GM10266 (cell line): ENCODE results near the gene PHPT1.
"Not testable (repeated sequence)": the region's sequence is repeated elsewhere in the genome, so short reads cannot be mapped to it uniquely, and the experiment has no call there.

Experiments
- DNase-seq: peaks from one replicate; pipeline ENCODE4 v3.0.0; 2012; ENCODE audit errors: extremely low spot score
- TF ChIP-seq, protein P1 (sequence below): IDR thresholded peaks from 2 replicates; pipeline ENCODE4 v1.5.1; 2012; ENCODE audit warnings: mild to moderate bottlenecking, low read depth; ENCODE audit not compliant: control insufficient read depth, insufficient read depth; ENCODE audit errors: missing control alignments

The PHPT1 gene

DNA sequence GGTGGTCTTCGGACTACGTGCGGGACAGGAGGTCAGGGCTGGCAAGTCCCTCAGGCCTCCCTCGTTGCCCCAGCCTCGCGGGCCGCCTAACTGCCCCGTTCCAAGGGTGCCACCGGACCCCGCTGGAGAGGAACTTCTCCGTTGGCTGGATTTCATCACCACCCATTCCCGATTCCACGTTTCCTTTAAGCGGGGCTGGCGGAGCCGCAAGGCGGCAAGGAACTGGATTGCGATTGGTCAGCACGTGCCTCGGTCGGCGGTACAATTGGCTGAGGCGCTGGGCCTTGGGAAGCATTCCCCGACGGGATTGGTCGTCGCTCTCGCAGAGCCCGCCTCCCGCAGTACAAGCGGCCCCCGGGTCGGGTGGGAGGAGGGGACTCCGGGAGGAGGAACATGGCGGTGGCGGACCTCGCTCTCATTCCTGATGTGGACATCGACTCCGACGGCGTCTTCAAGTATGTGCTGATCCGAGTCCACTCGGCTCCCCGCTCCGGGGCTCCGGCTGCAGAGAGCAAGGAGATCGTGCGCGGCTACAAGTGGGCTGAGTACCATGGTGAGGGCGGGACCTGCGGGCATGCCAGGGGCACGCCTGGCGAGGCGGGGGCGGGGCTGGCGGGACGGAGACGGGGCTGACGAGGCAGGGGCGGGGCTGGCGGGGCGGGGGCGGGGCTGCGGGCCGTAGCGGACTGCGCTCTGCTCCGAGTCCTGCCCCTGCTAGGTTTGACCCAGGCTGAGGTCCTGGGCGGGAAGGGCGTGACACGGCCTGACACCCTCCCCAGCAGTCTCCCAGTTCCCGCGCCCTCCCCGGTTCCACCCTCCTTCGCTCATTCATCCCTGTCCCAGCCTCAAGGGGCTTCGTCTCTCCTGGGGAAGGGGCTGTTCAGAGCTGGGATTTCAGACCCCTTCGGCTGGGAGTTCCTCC is at the start of gene PHPT1:
TSS of gene PHPT1 (plus strand) at position 372 of the 922 bp plus-strand sequence. CDS start at position 394, 22 bp downstream.
- TF ChIP-seq, protein P1, sequence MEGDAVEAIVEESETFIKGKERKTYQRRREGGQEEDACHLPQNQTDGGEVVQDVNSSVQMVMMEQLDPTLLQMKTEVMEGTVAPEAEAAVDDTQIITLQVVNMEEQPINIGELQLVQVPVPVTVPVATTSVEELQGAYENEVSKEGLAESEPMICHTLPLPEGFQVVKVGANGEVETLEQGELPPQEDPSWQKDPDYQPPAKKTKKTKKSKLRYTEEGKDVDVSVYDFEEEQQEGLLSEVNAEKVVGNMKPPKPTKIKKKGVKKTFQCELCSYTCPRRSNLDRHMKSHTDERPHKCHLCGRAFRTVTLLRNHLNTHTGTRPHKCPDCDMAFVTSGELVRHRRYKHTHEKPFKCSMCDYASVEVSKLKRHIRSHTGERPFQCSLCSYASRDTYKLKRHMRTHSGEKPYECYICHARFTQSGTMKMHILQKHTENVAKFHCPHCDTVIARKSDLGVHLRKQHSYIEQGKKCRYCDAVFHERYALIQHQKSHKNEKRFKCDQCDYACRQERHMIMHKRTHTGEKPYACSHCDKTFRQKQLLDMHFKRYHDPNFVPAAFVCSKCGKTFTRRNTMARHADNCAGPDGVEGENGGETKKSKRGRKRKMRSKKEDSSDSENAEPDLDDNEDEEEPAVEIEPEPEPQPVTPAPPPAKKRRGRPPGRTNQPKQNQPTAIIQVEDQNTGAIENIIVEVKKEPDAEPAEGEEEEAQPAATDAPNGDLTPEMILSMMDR, result no peak
- DNase-seq, result peak; percentile 100

GRCh38 chr9:136799854-136800657 is 49.2 kb upstream of the PHPT1 start:
- DNase-seq, result peak; percentile 91
- TF ChIP-seq, protein P1, result no peak

- peak; percentile 5 for DNase-seq
- TF ChIP-seq, protein P1, result no peak
Measured at GRCh38 chr9:136802321-136802720, 46.9 kb upstream of the PHPT1 start.

GRCh38 chr9:136803009-136803550 is 46.1 kb upstream of the PHPT1 start:
- DNase-seq, result not testable (repeated sequence)

DNA sequence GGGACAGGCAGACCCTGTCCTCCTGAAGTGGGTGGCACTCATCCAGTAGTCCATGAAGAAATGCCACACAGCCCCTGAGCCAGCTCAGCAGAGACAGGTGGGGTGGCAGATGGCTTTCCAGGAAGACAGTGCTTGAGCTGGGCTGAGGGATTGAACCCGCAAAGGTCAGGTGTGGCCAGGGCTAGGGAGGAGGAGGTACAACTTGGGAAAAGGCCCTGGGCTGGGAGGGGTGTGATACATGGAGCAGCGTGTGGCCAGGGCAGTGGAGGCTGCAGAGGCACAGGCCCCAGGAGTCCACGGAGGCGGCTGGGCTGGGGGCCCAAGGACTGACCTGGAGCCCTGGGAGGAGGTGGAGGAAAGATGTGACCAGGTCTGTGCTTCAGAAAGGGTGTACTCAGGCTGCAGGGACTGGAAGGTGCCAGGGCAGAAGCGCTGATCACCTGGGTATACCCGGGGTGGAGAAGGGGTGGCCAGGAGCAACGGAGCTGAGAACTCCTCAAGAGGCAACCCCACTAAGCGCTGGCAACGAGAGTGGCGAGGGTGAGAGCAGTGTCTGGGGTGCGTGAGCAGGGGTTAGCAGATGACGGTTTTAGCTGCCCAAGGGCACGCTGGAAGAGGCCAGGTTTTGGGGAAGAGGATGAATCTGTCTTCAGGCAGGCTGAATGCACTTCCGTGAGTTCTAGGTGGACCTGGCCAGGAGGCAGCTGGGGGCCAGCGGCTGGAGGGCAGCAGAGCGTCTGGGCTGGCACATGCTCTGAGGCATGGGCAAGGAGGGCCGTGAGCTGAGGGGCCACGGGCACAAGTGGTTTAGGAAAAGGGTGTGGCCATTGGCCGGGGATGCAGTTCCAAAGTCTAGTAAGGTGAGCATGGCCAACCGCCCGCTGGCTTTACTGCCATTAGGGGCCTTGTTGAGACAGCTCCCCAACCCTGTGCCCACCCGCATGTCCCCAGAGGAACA is 45.4 kb upstream of the PHPT1 start:
- TF ChIP-seq, protein P1, result no peak
- DNase-seq, result peak; percentile 5

DNA sequence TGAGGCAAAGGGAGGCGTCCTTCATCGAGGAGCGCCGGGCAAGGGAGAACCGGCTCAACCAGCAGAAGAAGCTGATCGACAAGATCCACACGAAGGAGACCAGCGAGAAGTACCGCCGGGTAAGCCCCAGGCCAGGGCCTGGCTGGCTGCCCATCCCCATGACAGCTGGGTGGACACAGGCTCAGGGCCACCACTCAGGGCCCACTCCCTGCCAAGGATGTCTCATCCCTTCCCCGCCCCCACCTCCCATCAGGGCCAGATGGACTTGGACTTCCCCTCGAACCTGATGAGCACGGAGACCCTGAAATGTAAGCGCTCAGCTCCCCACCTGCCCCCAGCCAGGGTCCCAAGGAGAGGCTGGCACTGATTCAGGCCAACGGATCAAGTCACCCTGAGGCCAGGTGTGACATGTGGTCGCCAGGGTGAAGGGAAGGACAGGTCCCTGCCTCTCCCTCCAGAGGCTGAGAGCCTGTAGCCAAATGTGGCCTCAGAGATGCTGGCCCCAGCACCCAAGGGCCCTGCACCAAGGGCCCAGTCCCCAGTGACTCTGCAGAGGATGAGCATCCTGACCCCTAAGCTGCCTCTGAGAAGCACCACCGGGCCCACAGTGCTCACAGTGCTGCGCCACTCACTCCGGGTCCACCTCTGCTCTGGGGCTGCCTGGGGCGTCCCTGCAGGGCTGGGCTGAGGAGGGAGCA is 44.6 kb upstream of the PHPT1 start:
- TF ChIP-seq, protein P1, result no peak
- DNase-seq, result no peak
